IgD-negative memory B cell (primary cell): ENCODE data around the gene PNMA5. TPM values are rescaled to one million over a fixed set of nuclear protein-coding genes. Genes with fewer than 3 reads are reported as not detected.
"Not testable (repeated sequence)": the region's sequence is repeated elsewhere in the genome, so short reads cannot be mapped to it uniquely, and the experiment has no call there.

Experiments used
- H3K27ac Mint-ChIP-seq, 3 donors: one replicate each; pipeline ENCODE4 v1.8.0; 2020 to 2022; ENCODE audit warnings: mild to moderate bottlenecking in 3 of 3, mixed read lengths in 3 of 3, moderate library complexity in 1 of 3
- H3K27me3 Mint-ChIP-seq: one replicate; pipeline ENCODE4 v1.8.0; 2021; ENCODE audit warnings: mixed read lengths
- H3K36me3 Mint-ChIP-seq: one replicate; pipeline ENCODE4 v1.8.0; 2020; ENCODE audit warnings: mild to moderate bottlenecking, mixed read lengths
- H3K4me1 Mint-ChIP-seq, 3 donors: one replicate each; pipeline ENCODE4 v1.8.0; 2020 to 2022; ENCODE audit warnings: mixed read lengths in 3 of 3, mild to moderate bottlenecking in 1 of 3
- H3K4me3 Mint-ChIP-seq, 4 donors: one replicate each; pipeline ENCODE4 v1.8.0; 2020 to 2022; ENCODE audit warnings: mild to moderate bottlenecking in 4 of 4, mixed read lengths in 4 of 4, moderate library complexity in 3 of 4
- H3K9me3 Mint-ChIP-seq, 3 donors: one replicate each; pipeline ENCODE4 v1.8.0; 2020 to 2021; ENCODE audit warnings: mixed read lengths in 3 of 3, mild to moderate bottlenecking in 1 of 3
- polyA plus RNA-seq: library from polyadenylated mRNA; unstranded; fragments of 300-500 nt; fragmentation: Illumina TruSeq; gene quantifications from one replicate; pipeline ENCODE4 v1.2.3, GENCODE V29; 2021

Gene PNMA5
- polyA plus RNA-seq, 1 donor from 2014 or later, result 0.19 TPM

GRCh38 chrX:152988536-152989291 lies 5.2 kb downstream of the PNMA5 start:
- peak overlapping the region; percentile 31 to 83 (median 36) for H3K27ac Mint-ChIP-seq

DNA sequence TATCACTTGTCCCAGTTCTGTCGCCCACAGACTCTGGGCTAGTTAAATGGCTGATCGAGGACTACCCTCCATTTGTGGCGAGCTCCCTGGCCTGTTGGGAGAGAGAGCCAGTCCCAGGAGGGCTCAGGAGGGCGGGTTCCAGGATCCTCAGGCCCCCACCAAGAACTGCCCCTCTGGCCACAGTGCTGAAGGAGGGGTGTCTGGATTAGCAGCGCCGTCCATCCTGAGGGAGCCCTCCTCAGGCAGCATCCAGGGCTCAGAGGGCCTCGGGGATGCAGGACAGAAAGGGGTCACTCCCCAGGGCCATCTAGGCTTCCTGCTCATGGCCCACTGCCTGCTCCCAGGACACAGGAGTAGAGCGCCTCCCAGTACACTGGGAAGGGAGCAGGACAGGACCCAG lies 6.1 kb downstream of the PNMA5 start:
- peak overlapping the region in 1 of 3 donors; percentile 31 for H3K27ac Mint-ChIP-seq
- H3K9me3 Mint-ChIP-seq, result no peaks in the 10 kb centered on the region
- H3K4me3 Mint-ChIP-seq, result peak overlapping the region in 1 of 4 donors; percentile 84
- H3K4me1 Mint-ChIP-seq, result peaks cover 0 to 9% (median 6%) of the 10 kb centered on the region in 3 donors
- H3K27me3 Mint-ChIP-seq, result peaks cover 1% of the 10 kb centered on the region
- H3K36me3 Mint-ChIP-seq, result peaks cover 2% of the 10 kb centered on the region

More at GRCh38 chrX:152988536-152989291, 5.2 kb downstream of the PNMA5 start:
- Mint-ChIP-seq H3K4me3 (peak overlapping the region; percentile 16 to 84 (median 80)), H3K36me3 (peaks cover 2% of the 10 kb centered on the region), H3K4me1 (peaks cover 0 to 9% (median 6%) of the 10 kb centered on the region in 3 donors), H3K27me3 (peaks cover 1% of the 10 kb centered on the region), H3K9me3 (no peaks in the 10 kb centered on the region)

- H3K4me1 Mint-ChIP-seq, H3K36me3 Mint-ChIP-seq, H3K27ac Mint-ChIP-seq, H3K27me3 Mint-ChIP-seq, H3K9me3 Mint-ChIP-seq, H3K4me3 Mint-ChIP-seq: not testable (repeated sequence)
Measured at GRCh38 chrX:152987156-152987555, 6.8 kb downstream of the PNMA5 start.

GRCh38 chrX:152985383-152985782 lies 8.5 kb downstream of the PNMA5 start:
- H3K4me3 Mint-ChIP-seq, H3K9me3 Mint-ChIP-seq, H3K27me3 Mint-ChIP-seq, H3K27ac Mint-ChIP-seq, H3K36me3 Mint-ChIP-seq, H3K4me1 Mint-ChIP-seq: not testable (repeated sequence)

DNA sequence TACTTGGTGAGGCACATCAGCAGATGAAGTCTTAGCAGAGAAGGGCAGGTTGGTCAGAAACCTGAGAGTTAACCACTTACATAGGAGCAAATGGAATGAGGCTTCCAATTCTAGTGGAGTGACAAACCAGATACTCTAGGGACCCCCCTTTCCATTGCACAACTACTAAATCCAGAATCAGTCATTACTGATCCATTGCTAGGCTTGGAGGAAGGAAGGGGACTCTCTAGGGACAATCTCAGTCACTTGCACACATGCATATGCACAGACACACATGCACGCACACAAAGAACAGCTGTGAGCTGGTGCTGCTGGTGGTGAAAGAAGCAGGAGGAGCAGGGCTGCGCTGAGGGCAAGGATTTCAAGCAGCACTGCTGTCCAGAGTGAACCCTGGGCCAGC lies 25.7 kb downstream of the PNMA5 start:
- Mint-ChIP-seq H3K36me3 (no peaks in the 10 kb centered on the region), H3K4me1 (no peaks in the 10 kb centered on the region), H3K27me3 (no peaks in the 10 kb centered on the region), H3K27ac (no peak overlapping the region), H3K9me3 (no peaks in the 10 kb centered on the region), H3K4me3 (no peak overlapping the region)

DNA sequence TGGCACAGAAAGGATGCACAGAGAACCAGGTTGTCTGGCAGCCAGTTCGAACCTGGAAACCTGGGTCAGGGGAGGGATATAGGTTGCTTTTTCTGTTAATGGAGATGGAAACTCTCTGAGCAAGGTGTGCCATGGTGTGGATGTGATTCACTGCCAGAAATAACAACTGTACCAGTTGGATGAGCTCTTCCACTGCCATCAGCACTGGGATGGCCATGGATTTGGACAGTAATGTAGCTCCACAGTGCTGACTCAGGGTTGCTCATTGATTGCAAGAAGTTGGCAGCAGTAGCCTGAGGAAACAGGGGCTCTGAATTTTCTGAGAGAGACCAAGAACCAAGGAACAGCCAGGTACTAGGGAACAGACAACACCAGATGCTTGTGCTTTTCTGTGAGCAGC lies 33.8 kb downstream of the PNMA5 start:
- Mint-ChIP-seq H3K27ac (no peak overlapping the region), H3K36me3 (no peaks in the 10 kb centered on the region), H3K9me3 (peaks cover 0 to 2% (median 0%) of the 10 kb centered on the region in 3 donors), H3K4me3 (no peak overlapping the region), H3K4me1 (peaks cover 4 to 5% (median 4%) of the 10 kb centered on the region in 3 donors), H3K27me3 (no peaks in the 10 kb centered on the region)

DNA sequence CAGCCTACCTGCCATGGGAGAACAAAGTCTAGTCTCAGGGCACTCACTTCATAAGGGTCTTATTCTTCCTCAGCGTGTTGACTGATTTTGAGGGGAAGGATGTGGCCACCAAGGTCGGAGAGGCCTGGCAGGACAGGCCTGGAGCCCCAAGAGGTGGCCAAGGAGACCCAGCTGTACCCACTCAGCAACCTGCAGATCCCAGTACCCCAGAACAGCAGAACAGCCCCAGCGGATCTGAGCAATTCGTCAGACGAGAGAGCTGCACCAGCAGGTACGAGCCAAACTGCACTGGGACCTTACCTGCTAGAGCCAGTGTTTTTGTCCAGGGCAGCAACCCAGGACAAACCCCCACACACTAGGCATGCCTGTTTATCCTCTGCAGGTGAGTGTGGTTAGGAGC lies 34.3 kb downstream of the PNMA5 start:
- Mint-ChIP-seq H3K27ac (peak overlapping the region in 1 of 3 donors; percentile 93), H3K4me1 (peaks cover 4 to 5% (median 4%) of the 10 kb centered on the region in 3 donors), H3K36me3 (no peaks in the 10 kb centered on the region), H3K4me3 (no peak overlapping the region), H3K9me3 (peaks cover 0 to 2% (median 0%) of the 10 kb centered on the region in 3 donors), H3K27me3 (no peaks in the 10 kb centered on the region)

GRCh38 chrX:152958524-152959465 lies 35.1 kb downstream of the PNMA5 start:
- H3K27me3 Mint-ChIP-seq, result no peaks in the 10 kb centered on the region
- H3K27ac Mint-ChIP-seq, result peak overlapping the region; percentile 88 to 99 (median 93)
- H3K9me3 Mint-ChIP-seq, result peaks cover 0 to 2% (median 0%) of the 10 kb centered on the region in 3 donors
- peak overlapping the region; percentile 76 to 96 (median 86) for H3K4me3 Mint-ChIP-seq
- no peaks in the 10 kb centered on the region for H3K36me3 Mint-ChIP-seq
- H3K4me1 Mint-ChIP-seq, result peaks cover 4 to 5% (median 4%) of the 10 kb centered on the region in 3 donors

DNA sequence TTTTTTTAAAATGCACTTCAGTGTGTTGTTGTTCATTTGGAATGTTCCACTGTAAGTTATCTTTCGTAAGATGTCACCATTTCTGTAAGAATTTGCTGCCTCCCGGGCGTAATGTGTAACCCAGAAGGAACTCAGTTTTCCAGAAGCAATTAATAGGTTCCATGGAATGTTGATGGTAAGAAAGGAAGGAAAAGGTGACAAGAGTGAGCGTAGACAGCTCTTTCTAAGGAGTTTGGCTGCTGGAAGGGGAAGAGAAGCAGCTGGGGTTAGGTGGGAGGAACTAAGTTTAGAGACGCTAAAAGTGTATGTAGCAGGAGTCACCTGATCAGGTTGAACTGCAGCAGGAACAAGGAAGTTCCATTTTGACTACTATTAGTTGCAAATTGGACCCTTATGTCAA lies 35.9 kb downstream of the PNMA5 start:
- peak overlapping the region; percentile 88 to 99 (median 93) for H3K27ac Mint-ChIP-seq
- H3K9me3 Mint-ChIP-seq, result peaks cover 0 to 2% (median 0%) of the 10 kb centered on the region in 3 donors
- no peaks in the 10 kb centered on the region for H3K36me3 Mint-ChIP-seq
- no peaks in the 10 kb centered on the region for H3K27me3 Mint-ChIP-seq
- peak overlapping the region; percentile 76 to 96 (median 86) for H3K4me3 Mint-ChIP-seq
- peaks cover 4 to 5% (median 4%) of the 10 kb centered on the region in 3 donors for H3K4me1 Mint-ChIP-seq

- H3K9me3 Mint-ChIP-seq, result no peaks in the 10 kb centered on the region
- no peaks in the 10 kb centered on the region for H3K4me1 Mint-ChIP-seq
- H3K36me3 Mint-ChIP-seq, result peaks cover 3% of the 10 kb centered on the region
- peaks cover 2% of the 10 kb centered on the region for H3K27me3 Mint-ChIP-seq
- H3K4me3 Mint-ChIP-seq, result no peak overlapping the region
- H3K27ac Mint-ChIP-seq, result no peak overlapping the region
Measured at GRCh38 chrX:152950786-152951185, 43.1 kb downstream of the PNMA5 start.

DNA sequence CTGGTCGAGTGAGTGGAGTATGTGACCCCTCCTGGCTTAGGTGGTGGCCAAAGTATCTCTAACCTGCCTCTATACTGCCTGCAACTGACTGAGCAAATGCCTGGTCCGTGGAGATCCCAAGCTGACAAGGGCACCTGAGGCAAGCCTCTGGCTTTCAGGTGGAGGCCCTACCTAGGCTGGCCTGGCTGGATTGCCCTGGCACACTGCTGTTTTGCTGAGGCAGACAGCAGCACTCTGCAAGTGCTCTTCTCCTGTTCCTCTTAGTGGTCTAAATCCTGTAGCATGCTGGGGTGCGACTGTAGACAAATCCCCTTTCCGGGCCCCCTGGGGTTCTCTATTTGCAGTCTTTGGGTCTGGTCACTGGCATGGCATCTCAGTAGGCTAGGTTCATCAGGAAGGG lies 44.8 kb downstream of the PNMA5 start:
- H3K36me3 Mint-ChIP-seq, result peaks cover 3% of the 10 kb centered on the region
- peaks cover 2% of the 10 kb centered on the region for H3K27me3 Mint-ChIP-seq
- no peak overlapping the region for H3K4me3 Mint-ChIP-seq
- H3K27ac Mint-ChIP-seq, result no peak overlapping the region
- no peaks in the 10 kb centered on the region for H3K9me3 Mint-ChIP-seq
- H3K4me1 Mint-ChIP-seq, result no peaks in the 10 kb centered on the region

- Mint-ChIP-seq H3K9me3 (no peaks in the 10 kb centered on the region), H3K27ac (peak overlapping the region in 1 of 3 donors; percentile 59), H3K27me3 (peaks cover 2% of the 10 kb centered on the region), H3K4me1 (peaks cover 0 to 2% (median 0%) of the 10 kb centered on the region in 3 donors), H3K36me3 (peaks cover 3% of the 10 kb centered on the region), H3K4me3 (no peak overlapping the region)
Measured at GRCh38 chrX:152946681-152947080, 47.2 kb downstream of the PNMA5 start.

DNA sequence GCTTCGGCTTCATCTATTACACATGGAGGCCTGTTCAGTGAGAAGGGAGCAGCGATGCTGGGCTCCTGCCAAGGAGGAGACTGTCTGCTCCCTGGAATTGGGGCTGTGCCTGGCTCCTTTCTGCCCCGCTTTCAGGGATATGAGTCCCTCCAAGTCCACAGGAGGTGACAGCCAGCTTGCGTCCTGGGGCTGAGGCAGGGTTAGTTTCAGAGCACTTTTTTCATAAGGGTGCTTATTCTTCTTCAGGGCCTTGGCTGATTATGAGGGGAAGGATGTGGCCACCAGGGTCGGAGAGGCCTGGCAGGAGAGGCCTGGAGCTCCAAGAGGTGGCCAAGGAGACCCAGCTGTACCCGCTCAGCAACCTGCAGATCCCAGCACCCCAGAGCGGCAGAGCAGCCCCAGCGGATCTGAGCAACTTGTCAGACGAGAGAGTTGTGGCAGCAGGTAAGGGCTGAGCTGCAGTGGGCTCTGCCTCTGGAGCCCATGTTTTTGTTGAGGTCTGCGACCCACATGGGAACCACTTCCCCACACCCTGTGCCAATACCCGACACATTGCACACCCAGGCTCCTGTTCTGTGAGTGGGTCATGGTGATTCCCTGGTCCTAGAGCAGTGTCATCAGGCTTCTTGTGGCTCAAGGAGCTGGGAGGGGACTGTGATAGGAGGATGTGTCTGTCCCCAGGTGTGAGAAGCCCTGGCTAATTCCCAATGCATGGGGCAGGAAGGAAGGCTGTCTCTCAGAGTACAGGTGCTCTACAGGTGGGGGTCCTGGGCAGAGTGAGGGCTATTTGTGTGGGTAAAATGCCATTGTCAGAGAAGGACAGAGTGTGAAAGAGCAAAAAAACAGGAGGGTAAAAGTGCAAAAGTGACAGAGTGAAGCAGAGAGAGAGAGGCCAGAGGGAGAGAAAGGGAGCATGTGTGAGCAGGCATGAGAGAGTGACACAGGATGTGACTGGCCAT lies 48.6 kb downstream of the PNMA5 start:
- Mint-ChIP-seq H3K36me3 (peaks cover 3% of the 10 kb centered on the region), H3K27ac (no peak overlapping the region), H3K27me3 (peaks cover 2% of the 10 kb centered on the region), H3K4me3 (no peak overlapping the region), H3K9me3 (no peaks in the 10 kb centered on the region), H3K4me1 (peaks cover 0 to 4% (median 2%) of the 10 kb centered on the region in 3 donors)

DNA sequence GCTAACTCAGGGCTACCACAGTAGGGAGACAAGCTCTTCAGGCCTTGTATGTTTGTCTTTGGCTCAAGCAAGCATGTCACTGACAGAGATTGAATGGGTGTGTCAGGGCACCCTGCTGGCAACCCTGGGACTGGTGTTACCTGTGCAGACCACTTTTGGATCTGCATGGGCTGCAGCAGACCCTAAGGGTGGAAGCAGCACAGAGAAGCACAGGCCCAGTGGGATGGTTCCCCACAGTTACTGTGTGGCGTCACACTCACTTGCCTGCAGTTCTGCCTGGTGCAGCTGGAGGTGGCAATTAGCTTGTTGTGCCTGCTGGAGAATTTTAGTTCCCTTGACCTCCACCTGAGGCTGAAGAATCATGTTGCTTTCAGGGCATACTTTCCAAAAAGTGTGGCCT lies 50.1 kb downstream of the PNMA5 start:
- Mint-ChIP-seq H3K9me3 (no peaks in the 10 kb centered on the region), H3K27ac (no peak overlapping the region), H3K36me3 (peaks cover 3% of the 10 kb centered on the region), H3K4me1 (peaks cover 0 to 4% (median 2%) of the 10 kb centered on the region in 3 donors), H3K27me3 (peaks cover 4% of the 10 kb centered on the region), H3K4me3 (no peak overlapping the region)
